GM12864 (cell line): ENCODE measurements around the gene MARF1.
"Not testable (repeated sequence)": the region's sequence is repeated elsewhere in the genome, so short reads cannot be mapped to it uniquely, and the experiment has no call there.

ENCODE experiments used
- DNase-seq: peaks from one replicate; pipeline ENCODE4 v3.0.0-alpha.2; 2011; ENCODE audit warnings: low read depth
- H3K4me3 ChIP-seq: 2 replicates; pipeline ENCODE4 v1.5.1; 2011; ENCODE audit warnings: mild to moderate bottlenecking, low read depth, low read length, control low read depth
- CTCF ChIP-seq: IDR thresholded peaks from 2 replicates; pipeline ENCODE4 v1.5.1; 2011; ENCODE audit warnings: low read depth, mild to moderate bottlenecking, moderate library complexity, low read length, control low read depth, inconsistent platforms; ENCODE audit errors: missing control alignments

The MARF1 gene

GRCh38 chr16:15682105-15682570, 39.2 kb upstream of the MARF1 start:
- DNase-seq: no peak
- H3K4me3 ChIP-seq: no peak overlapping the region
- peak; percentile 49 for TF ChIP-seq CTCF

- TF ChIP-seq CTCF: no peak
- DNase-seq: no peak
- no peak overlapping the region for H3K4me3 ChIP-seq
These were observed 34.5 kb upstream of the MARF1 start for GRCh38 chr16:15677447-15677846.

- no peak for DNase-seq
- TF ChIP-seq CTCF: no peak
These were observed 33.6 kb upstream of the MARF1 start for GRCh38 chr16:15676506-15676905.

GRCh38 chr16:15674571-15674970, 31.6 kb upstream of the MARF1 start:
- no peak overlapping the region for H3K4me3 ChIP-seq
- DNase-seq: no peak
- TF ChIP-seq CTCF: no peak

More at GRCh38 chr16:15676506-15676905, 33.6 kb upstream of the MARF1 start:
- H3K4me3 ChIP-seq: no peak overlapping the region

GRCh38 chr16:15672514-15673167, 29.7 kb upstream of the MARF1 start:
- no peak for DNase-seq
- H3K4me3 ChIP-seq: no peak overlapping the region
- TF ChIP-seq CTCF: no peak

GRCh38 chr16:15672127-15672513, 29.2 kb upstream of the MARF1 start:
- not testable (repeated sequence) for H3K4me3 ChIP-seq, DNase-seq

GRCh38 chr16:15671530-15672117, 28.7 kb upstream of the MARF1 start:
- H3K4me3 ChIP-seq: no peak overlapping the region
- no peak for DNase-seq
- TF ChIP-seq CTCF: no peak
